Measurements from ENCODE around the gene NFIA.

The NFIA gene

GRCh38 chr1:61182480-61182879 lies 100.1 kb downstream of the NFIA start:
- no peak overlapping the region for H3K27ac ChIP-seq
- H3K4me3 ChIP-seq = no peak overlapping the region
- H3K4me2 ChIP-seq = no peak overlapping the region

GRCh38 chr1:61183471-61184039 lies 101.2 kb downstream of the NFIA start:
- no peak overlapping the region for H3K4me3 ChIP-seq
- H3K9ac ChIP-seq = no peak overlapping the region
- H3K9me3 ChIP-seq (replicated peaks in 1 of 11) = no peaks in the 10 kb centered on the region
- peaks cover 0 to 14% (median 0%) of the 10 kb centered on the region in 11 experiments; a peak in 1 of 22 replicates for H3K27me3 ChIP-seq
- H3K4me2 ChIP-seq = no peak overlapping the region
- H3K4me1 ChIP-seq = no peaks in the 10 kb centered on the region
- H3K36me3 ChIP-seq = no peaks in the 10 kb centered on the region
- no peak overlapping the region for H3K27ac ChIP-seq
- TF ChIP-seq Cebpa-rat (IDR thresholded peaks at IDR 0.05) = no peak
- no peaks in the 10 kb centered on the region for H4K20me1 ChIP-seq

More at GRCh38 chr1:61182480-61182879, 100.1 kb downstream of the NFIA start:
- Histone ChIP-seq H3K27me3 (peaks cover 0 to 14% (median 0%) of the 10 kb centered on the region in 11 experiments; a peak in 1 of 22 replicates), H3K9me3 (replicated peaks in 1 of 11) (no peaks in the 10 kb centered on the region), H3K4me1 (no peaks in the 10 kb centered on the region), H4K20me1 (no peaks in the 10 kb centered on the region), H3K36me3 (no peaks in the 10 kb centered on the region), H3K9ac (no peak overlapping the region)
- TF ChIP-seq Cebpa-rat (IDR thresholded peaks at IDR 0.05) = no peak

GRCh38 chr1:61184040-61184713 lies 101.8 kb downstream of the NFIA start:
- no peaks in the 10 kb centered on the region for H4K20me1 ChIP-seq
- no peak for TF ChIP-seq Cebpa-rat (IDR thresholded peaks at IDR 0.05)
- H3K9me3 ChIP-seq (replicated peaks in 1 of 11) = no peaks in the 10 kb centered on the region
- H3K27me3 ChIP-seq = peaks cover 0 to 14% (median 0%) of the 10 kb centered on the region in 11 experiments; a peak in 1 of 22 replicates
- H3K4me1 ChIP-seq = no peaks in the 10 kb centered on the region
- 0 out of 22 replicates have a peak overlapping the region, but pooled peaks of 1 of the 11 experiments have one; percentile 1 for H3K4me2 ChIP-seq
- H3K9ac ChIP-seq = no peak overlapping the region
- H3K27ac ChIP-seq = no peak overlapping the region
- H3K36me3 ChIP-seq = no peaks in the 10 kb centered on the region
- no peak overlapping the region for H3K4me3 ChIP-seq

GRCh38 chr1:61184714-61185106 lies 102.3 kb downstream of the NFIA start:
- Histone ChIP-seq H3K36me3 (no peaks in the 10 kb centered on the region), H4K20me1 (no peaks in the 10 kb centered on the region), H3K9ac (no peak overlapping the region), H3K4me2 (no peak overlapping the region), H3K27me3 (peaks cover 0 to 14% (median 0%) of the 10 kb centered on the region in 11 experiments; a peak in 1 of 22 replicates), H3K4me1 (no peaks in the 10 kb centered on the region), H3K4me3 (no peak overlapping the region), H3K9me3 (replicated peaks in 1 of 11) (no peaks in the 10 kb centered on the region), H3K27ac (no peak overlapping the region)
- no peak for TF ChIP-seq Cebpa-rat (IDR thresholded peaks at IDR 0.05)

GRCh38 chr1:61186753-61187152 lies 104.4 kb downstream of the NFIA start:
- no peak overlapping the region for H3K4me3 ChIP-seq
- no peaks in the 10 kb centered on the region for H3K9me3 ChIP-seq (replicated peaks in 1 of 11)
- no peak for TF ChIP-seq Cebpa-rat (IDR thresholded peaks at IDR 0.05)
- H3K4me1 ChIP-seq = no peaks in the 10 kb centered on the region
- no peaks in the 10 kb centered on the region for H3K36me3 ChIP-seq
- H3K27me3 ChIP-seq = peaks cover 0 to 12% (median 0%) of the 10 kb centered on the region in 11 experiments; a peak in 1 of 22 replicates
- no peak overlapping the region for H3K9ac ChIP-seq
- no peak overlapping the region for H3K27ac ChIP-seq
- no peaks in the 10 kb centered on the region for H4K20me1 ChIP-seq
- no peak overlapping the region for H3K4me2 ChIP-seq

- Histone ChIP-seq H3K36me3 (no peaks in the 10 kb centered on the region), H3K27me3 (0 out of 22 replicates have a peak, but pooled peaks cover 0 to 6% (median 0%) of the 10 kb centered on the region in 11 experiments), H3K27ac (no peak overlapping the region), H3K4me1 (no peaks in the 10 kb centered on the region), H3K9me3 (replicated peaks in 1 of 11) (no peaks in the 10 kb centered on the region), H3K4me2 (no peak overlapping the region), H4K20me1 (no peaks in the 10 kb centered on the region), H3K4me3 (no peak overlapping the region), H3K9ac (no peak overlapping the region)
- TF ChIP-seq Cebpa-rat (IDR thresholded peaks at IDR 0.05) = no peak
Measured at GRCh38 chr1:61187352-61188086, 105.2 kb downstream of the NFIA start.

GRCh38 chr1:61190153-61190552 lies 107.8 kb downstream of the NFIA start:
- no peak for TF ChIP-seq Cebpa-rat (IDR thresholded peaks at IDR 0.05)
- H3K9me3 ChIP-seq (replicated peaks in 1 of 11) = no peaks in the 10 kb centered on the region
- no peaks in the 10 kb centered on the region for H3K36me3 ChIP-seq
- H3K4me3 ChIP-seq = no peak overlapping the region
- no peak overlapping the region for H3K4me2 ChIP-seq
- H3K9ac ChIP-seq = no peak overlapping the region
- H4K20me1 ChIP-seq = no peaks in the 10 kb centered on the region
- no peak overlapping the region for H3K27ac ChIP-seq
- H3K4me1 ChIP-seq = no peaks in the 10 kb centered on the region
- H3K27me3 ChIP-seq = 0 out of 22 replicates have a peak, but pooled peaks cover 0 to under 1% (median 0%) of the 10 kb centered on the region in 11 experiments

GRCh38 chr1:61190618-61191432 lies 108.5 kb downstream of the NFIA start:
- no peak overlapping the region for H3K27ac ChIP-seq

GRCh38 chr1:61191433-61191720 lies 109.0 kb downstream of the NFIA start:
- H3K4me3 ChIP-seq = no peak overlapping the region
- no peak overlapping the region for H3K9ac ChIP-seq
- no peaks in the 10 kb centered on the region for H3K4me1 ChIP-seq
- H3K4me2 ChIP-seq = no peak overlapping the region
- TF ChIP-seq Cebpa-rat (IDR thresholded peaks at IDR 0.05) = no peak
- H3K9me3 ChIP-seq (replicated peaks in 1 of 11) = no peaks in the 10 kb centered on the region
- H4K20me1 ChIP-seq = no peaks in the 10 kb centered on the region
- no peaks in the 10 kb centered on the region for H3K27me3 ChIP-seq
- H3K36me3 ChIP-seq = no peaks in the 10 kb centered on the region
- H3K27ac ChIP-seq = no peak overlapping the region

More at GRCh38 chr1:61190618-61191432, 108.5 kb downstream of the NFIA start:
- Histone ChIP-seq H4K20me1 (no peaks in the 10 kb centered on the region), H3K9me3 (replicated peaks in 1 of 11) (no peaks in the 10 kb centered on the region), H3K36me3 (no peaks in the 10 kb centered on the region), H3K4me1 (no peaks in the 10 kb centered on the region), H3K27me3 (no peaks in the 10 kb centered on the region), H3K4me3 (no peak overlapping the region), H3K4me2 (no peak overlapping the region), H3K9ac (no peak overlapping the region)
- TF ChIP-seq Cebpa-rat (IDR thresholded peaks at IDR 0.05) = no peak

All from BLaER1 treated with 17β-estradiol and CSF1 and Interleukin-3, amounts not matched to agents 10 nM and 100 nM (cell line).